ENCODE measurements around the gene UBALD1. TPM values are rescaled to one million over a fixed set of nuclear protein-coding genes. Genes with fewer than 3 reads are reported as not detected.
"Not testable (repeated sequence)": the region's sequence is repeated elsewhere in the genome, so short reads cannot be mapped to it uniquely, and the experiment has no call there.

The UBALD1 gene
- total RNA-seq, 1 donor from 2014 or later: 3.7 TPM

DNA sequence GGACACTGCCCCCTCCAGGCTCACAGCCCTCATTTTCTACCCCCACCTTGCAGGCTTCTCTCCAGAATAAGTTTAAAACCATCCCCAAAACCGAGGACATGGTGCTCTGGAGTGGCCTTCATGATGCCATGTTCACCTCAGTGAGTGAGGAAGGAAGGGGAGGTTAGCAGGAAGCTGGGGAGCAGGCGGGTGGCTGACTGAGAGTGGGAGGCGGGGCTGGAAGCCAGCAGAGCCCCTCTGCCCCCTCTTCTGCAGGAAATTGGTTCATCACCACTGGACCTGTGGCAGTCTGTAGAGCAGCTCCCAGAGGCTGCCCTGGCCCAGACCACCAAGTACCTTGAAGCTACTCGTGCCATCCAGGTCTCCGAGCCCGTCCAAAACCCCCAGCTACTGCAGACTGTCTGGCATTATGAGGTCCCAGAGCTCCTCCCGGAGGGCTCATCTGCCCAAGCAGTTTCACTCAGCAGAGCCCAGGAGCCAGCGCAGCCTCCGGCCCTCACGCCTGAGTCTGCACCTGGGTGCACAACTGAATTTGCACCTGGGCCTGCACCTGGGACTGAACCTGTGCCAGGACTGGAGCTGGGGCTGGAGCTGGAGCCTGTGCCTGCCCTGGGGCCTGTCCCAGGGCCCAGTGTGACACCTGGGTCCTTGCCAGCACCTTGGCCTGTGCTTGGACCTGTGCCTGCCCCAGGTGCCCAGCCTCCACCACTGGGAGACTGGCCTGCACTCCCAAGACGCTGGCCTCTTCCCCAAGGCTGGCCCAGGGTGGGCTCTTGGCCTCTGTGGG, 39.6 kb downstream of the UBALD1 start:
- DNase-seq (ENCODE audit: low read depth) (no peak), FAIRE-seq (no peak)
- H3K36me3 ChIP-seq (ENCODE audit: control insufficient read depth, insufficient read depth, low read length): no peaks in the 10 kb centered on the region
- no peak for TF ChIP-seq CTCF (IDR thresholded peaks at IDR 0.05; ENCODE audit: insufficient read depth, low read length, severe bottlenecking)
- H3K4me3 ChIP-seq (ENCODE audit: low read depth, low read length): no peak overlapping the region
- no peaks in the 10 kb centered on the region for H3K27me3 ChIP-seq (ENCODE audit: control insufficient read depth, insufficient read depth, low read length)

GRCh38 chr16:4573926-4574325, 40.8 kb downstream of the UBALD1 start:
- H3K4me3 ChIP-seq (ENCODE audit: low read depth, low read length); H3K36me3 ChIP-seq (ENCODE audit: control insufficient read depth, insufficient read depth, low read length); DNase-seq (ENCODE audit: low read depth); H3K27me3 ChIP-seq (ENCODE audit: control insufficient read depth, insufficient read depth, low read length); FAIRE-seq: not testable (repeated sequence)

GRCh38 chr16:4572715-4573114, 42.0 kb downstream of the UBALD1 start:
- TF ChIP-seq CTCF (IDR thresholded peaks at IDR 0.05; ENCODE audit: insufficient read depth, low read length, severe bottlenecking): no peak
- Histone ChIP-seq H3K27me3 (ENCODE audit: control insufficient read depth, insufficient read depth, low read length) (no peaks in the 10 kb centered on the region), H3K4me3 (ENCODE audit: low read depth, low read length) (no peak overlapping the region), H3K36me3 (ENCODE audit: control insufficient read depth, insufficient read depth, low read length) (no peaks in the 10 kb centered on the region)
- FAIRE-seq: no peak
- DNase-seq (ENCODE audit: low read depth): no peak

- H3K27me3 ChIP-seq (ENCODE audit: control insufficient read depth, insufficient read depth, low read length): no peaks in the 10 kb centered on the region
- no peak overlapping the region for H3K4me3 ChIP-seq (ENCODE audit: low read depth, low read length)
- TF ChIP-seq CTCF (IDR thresholded peaks at IDR 0.05; ENCODE audit: insufficient read depth, low read length, severe bottlenecking): no peak
- FAIRE-seq: no peak
- H3K36me3 ChIP-seq (ENCODE audit: control insufficient read depth, insufficient read depth, low read length): no peaks in the 10 kb centered on the region
- no peak for DNase-seq (ENCODE audit: low read depth)
Measured at GRCh38 chr16:4570688-4571321, 43.9 kb downstream of the UBALD1 start.

DNA sequence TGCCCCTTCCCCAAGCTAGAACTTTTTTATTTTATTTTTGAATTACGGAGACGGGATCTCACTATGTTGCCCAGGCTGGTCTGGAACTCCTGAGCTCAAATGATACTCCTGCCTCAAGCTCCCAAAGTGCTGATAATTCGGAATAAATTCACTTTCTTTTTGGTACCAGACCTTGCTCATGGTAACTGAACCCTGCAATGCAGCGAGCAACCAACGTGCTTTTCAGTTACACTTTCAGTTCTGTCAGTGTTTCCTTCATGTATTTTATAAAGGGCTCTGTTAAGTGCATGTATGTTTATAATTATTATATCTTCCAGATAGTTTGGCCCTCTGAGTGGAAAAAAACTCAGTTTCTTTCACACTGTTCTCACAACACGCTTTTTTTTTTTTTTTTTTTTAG, 44.6 kb downstream of the UBALD1 start:
- H3K27me3 ChIP-seq (ENCODE audit: control insufficient read depth, insufficient read depth, low read length): no peaks in the 10 kb centered on the region
- no peak for DNase-seq (ENCODE audit: low read depth)
- no peak for FAIRE-seq
- TF ChIP-seq CTCF (IDR thresholded peaks at IDR 0.05; ENCODE audit: insufficient read depth, low read length, severe bottlenecking): no peak
- H3K4me3 ChIP-seq (ENCODE audit: low read depth, low read length): no peak overlapping the region
- no peaks in the 10 kb centered on the region for H3K36me3 ChIP-seq (ENCODE audit: control insufficient read depth, insufficient read depth, low read length)

GRCh38 chr16:4566144-4566543, 48.5 kb downstream of the UBALD1 start:
- no peak for TF ChIP-seq CTCF (IDR thresholded peaks at IDR 0.05; ENCODE audit: insufficient read depth, low read length, severe bottlenecking)

More at GRCh38 chr16:4566144-4566543, 48.5 kb downstream of the UBALD1 start:
- FAIRE-seq: no peak
- Histone ChIP-seq H3K36me3 (ENCODE audit: control insufficient read depth, insufficient read depth, low read length) (no peaks in the 10 kb centered on the region), H3K27me3 (ENCODE audit: control insufficient read depth, insufficient read depth, low read length) (no peaks in the 10 kb centered on the region), H3K4me3 (ENCODE audit: low read depth, low read length) (no peak overlapping the region)
- no peak for DNase-seq (ENCODE audit: low read depth)
